ENCODE data around the gene OCA2.

DNA sequence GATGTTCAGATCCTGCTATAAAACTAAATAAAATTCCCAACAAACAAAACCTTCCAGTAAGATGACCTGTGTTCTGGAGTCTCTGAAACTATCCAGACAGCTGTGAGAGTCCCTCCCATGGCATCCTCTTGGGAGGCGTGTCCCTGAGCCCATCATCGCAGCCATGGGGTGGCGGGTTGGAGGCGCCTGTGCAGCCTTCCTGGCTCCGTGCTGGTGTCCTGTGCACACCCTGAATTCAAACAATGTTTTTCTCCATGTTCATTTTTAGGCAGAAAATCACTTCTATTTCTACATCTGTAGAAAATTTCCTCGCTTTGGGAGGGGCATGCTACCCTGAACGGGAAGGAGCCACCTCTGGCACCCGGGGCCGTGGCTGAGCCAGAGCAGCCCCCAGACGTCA, 19.4 kb upstream of the OCA2 start:
- TF ChIP-seq, protein P1, sequence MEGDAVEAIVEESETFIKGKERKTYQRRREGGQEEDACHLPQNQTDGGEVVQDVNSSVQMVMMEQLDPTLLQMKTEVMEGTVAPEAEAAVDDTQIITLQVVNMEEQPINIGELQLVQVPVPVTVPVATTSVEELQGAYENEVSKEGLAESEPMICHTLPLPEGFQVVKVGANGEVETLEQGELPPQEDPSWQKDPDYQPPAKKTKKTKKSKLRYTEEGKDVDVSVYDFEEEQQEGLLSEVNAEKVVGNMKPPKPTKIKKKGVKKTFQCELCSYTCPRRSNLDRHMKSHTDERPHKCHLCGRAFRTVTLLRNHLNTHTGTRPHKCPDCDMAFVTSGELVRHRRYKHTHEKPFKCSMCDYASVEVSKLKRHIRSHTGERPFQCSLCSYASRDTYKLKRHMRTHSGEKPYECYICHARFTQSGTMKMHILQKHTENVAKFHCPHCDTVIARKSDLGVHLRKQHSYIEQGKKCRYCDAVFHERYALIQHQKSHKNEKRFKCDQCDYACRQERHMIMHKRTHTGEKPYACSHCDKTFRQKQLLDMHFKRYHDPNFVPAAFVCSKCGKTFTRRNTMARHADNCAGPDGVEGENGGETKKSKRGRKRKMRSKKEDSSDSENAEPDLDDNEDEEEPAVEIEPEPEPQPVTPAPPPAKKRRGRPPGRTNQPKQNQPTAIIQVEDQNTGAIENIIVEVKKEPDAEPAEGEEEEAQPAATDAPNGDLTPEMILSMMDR (IDR thresholded peaks at IDR 0.05): no peak
- no peak for TF ChIP-seq POLR2AphosphoS5 (IDR thresholded peaks at IDR 0.05; ENCODE audit: insufficient read depth in 1 of 2, low read depth in 1 of 2)

Data from vagina (tissue), 2 donors.